ENCODE results near the gene RNF149.

DNA sequence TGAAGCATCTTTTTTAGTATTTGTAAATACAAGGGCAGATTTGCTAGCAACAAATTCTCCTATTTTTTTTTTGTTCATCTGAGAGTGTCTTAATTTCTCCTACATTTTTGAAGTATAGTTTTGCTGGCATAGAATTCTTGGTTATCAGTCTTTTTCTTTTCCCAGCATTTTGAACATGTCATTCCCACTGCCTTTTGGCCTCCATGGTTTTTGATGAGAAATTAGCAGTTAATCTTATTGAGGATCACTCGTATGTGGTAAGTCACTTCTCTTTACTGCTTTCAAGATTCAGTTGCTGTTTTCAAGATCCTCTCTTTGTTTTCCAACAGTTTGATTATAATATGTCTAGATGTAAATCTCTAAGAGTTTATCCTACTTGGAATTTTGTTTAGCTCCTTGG, 16.9 kb upstream of the RNF149 start:
- TF ChIP-seq, protein P1, sequence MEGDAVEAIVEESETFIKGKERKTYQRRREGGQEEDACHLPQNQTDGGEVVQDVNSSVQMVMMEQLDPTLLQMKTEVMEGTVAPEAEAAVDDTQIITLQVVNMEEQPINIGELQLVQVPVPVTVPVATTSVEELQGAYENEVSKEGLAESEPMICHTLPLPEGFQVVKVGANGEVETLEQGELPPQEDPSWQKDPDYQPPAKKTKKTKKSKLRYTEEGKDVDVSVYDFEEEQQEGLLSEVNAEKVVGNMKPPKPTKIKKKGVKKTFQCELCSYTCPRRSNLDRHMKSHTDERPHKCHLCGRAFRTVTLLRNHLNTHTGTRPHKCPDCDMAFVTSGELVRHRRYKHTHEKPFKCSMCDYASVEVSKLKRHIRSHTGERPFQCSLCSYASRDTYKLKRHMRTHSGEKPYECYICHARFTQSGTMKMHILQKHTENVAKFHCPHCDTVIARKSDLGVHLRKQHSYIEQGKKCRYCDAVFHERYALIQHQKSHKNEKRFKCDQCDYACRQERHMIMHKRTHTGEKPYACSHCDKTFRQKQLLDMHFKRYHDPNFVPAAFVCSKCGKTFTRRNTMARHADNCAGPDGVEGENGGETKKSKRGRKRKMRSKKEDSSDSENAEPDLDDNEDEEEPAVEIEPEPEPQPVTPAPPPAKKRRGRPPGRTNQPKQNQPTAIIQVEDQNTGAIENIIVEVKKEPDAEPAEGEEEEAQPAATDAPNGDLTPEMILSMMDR (IDR thresholded peaks at IDR 0.05 in 8 of 11, conservative IDR thresholded peaks at IDR 0.05 in 3 of 11): no peak
- TF ChIP-seq POLR2A (IDR thresholded peaks at IDR 0.05): no peak
